Activated T-helper 2 cell treated with anti-CD3 and anti-CD28 coated beads, Interferon-gamma antibody, Interleukin-2, Interleukin-4, amounts not matched to agents 10 μg/mL and 5 μg/mL and 100 μg/mL, durations not matched to agents 14 hours and 24 hours and 36 hours (primary cell): ENCODE data around the gene SNPH. TPM values are rescaled to one million over a fixed set of nuclear protein-coding genes. Genes with fewer than 3 reads are reported as not detected.
A peak's percentile ranks its signal among the peaks of the same experiment; 100 is the strongest.

Source experiments
- DNase-seq: peaks from one replicate; pipeline ENCODE4 v3.0.0; 2021; ENCODE audit warnings: low spot score
- H3K27ac Mint-ChIP-seq: one replicate; pipeline ENCODE4 v1.8.0; 2021; ENCODE audit warnings: mixed read lengths
- H3K27me3 Mint-ChIP-seq: one replicate; pipeline ENCODE4 v1.8.0; 2021; ENCODE audit warnings: low read depth, mixed read lengths
- H3K36me3 Mint-ChIP-seq: one replicate; pipeline ENCODE4 v1.8.0; 2021; ENCODE audit warnings: low read depth, mixed read lengths
- H3K4me1 Mint-ChIP-seq: one replicate; pipeline ENCODE4 v1.8.0; 2021; ENCODE audit warnings: low read depth, mixed read lengths
- H3K4me3 Mint-ChIP-seq: one replicate; pipeline ENCODE4 v1.8.0; 2021; ENCODE audit warnings: low read depth, mild to moderate bottlenecking, moderate library complexity, mixed read lengths
- H3K9me3 Mint-ChIP-seq: one replicate; pipeline ENCODE4 v1.8.0; 2021; ENCODE audit warnings: mixed read lengths
- intact Hi-C: fragments of 100-400 bp; cut with micrococcal nuclease; formaldehyde crosslinking; loops from one replicate; pipeline ENCODE4 v1.15.1; 2023
- total RNA-seq: library from RNA; stranded (reverse); gene quantifications from 2 replicates; pipeline ENCODE4 v1.2.3, GENCODE V29; 2022

Gene SNPH
- total RNA-seq, 1 donor from 2014 or later: 2.7 TPM

- H3K27ac Mint-ChIP-seq: no peak overlapping the region
- peaks cover 4% of the 10 kb centered on the region for H3K9me3 Mint-ChIP-seq
- peaks cover 3% of the 10 kb centered on the region for H3K36me3 Mint-ChIP-seq
- peaks cover 32% of the 10 kb centered on the region for H3K4me1 Mint-ChIP-seq
- intact Hi-C loops: no loop called here
- no peaks in the 10 kb centered on the region for H3K27me3 Mint-ChIP-seq
- DNase-seq: no peak
- no peak overlapping the region for H3K4me3 Mint-ChIP-seq
These were observed 53.4 kb downstream of the SNPH start for GRCh38 chr20:1319462-1319861.

- intact Hi-C loops: loop anchor here (10.0 kb wide), 2 partner anchors 345 to 785 kb away; partner anchors contain the start of gene STK35
- Mint-ChIP-seq H3K36me3 (peaks cover 3% of the 10 kb centered on the region), H3K27me3 (no peaks in the 10 kb centered on the region), H3K4me1 (peaks cover 34% of the 10 kb centered on the region), H3K9me3 (peaks cover 4% of the 10 kb centered on the region), H3K27ac (no peak overlapping the region), H3K4me3 (no peak overlapping the region)
- no peak for DNase-seq
These were observed 53.9 kb downstream of the SNPH start for GRCh38 chr20:1320016-1320415.

GRCh38 chr20:1320902-1321653, 55.0 kb downstream of the SNPH start:
- Mint-ChIP-seq H3K4me1 (peaks cover 34% of the 10 kb centered on the region), H3K27ac (no peak overlapping the region), H3K27me3 (no peaks in the 10 kb centered on the region), H3K36me3 (peaks cover 3% of the 10 kb centered on the region), H3K9me3 (peaks cover 4% of the 10 kb centered on the region), H3K4me3 (no peak overlapping the region)
- intact Hi-C loops: loop anchor here (10.0 kb wide), 2 partner anchors 344 to 784 kb away; partner anchors contain the start of gene STK35
- no peak for DNase-seq

- DNase-seq: no peak
- intact Hi-C loops: loop anchor here (10.0 kb wide), 2 partner anchors 343 to 783 kb away; partner anchors contain the start of gene STK35
- no peak overlapping the region for H3K27ac Mint-ChIP-seq
- peaks cover 34% of the 10 kb centered on the region for H3K4me1 Mint-ChIP-seq
- H3K36me3 Mint-ChIP-seq: peaks cover 3% of the 10 kb centered on the region
- peaks cover 4% of the 10 kb centered on the region for H3K9me3 Mint-ChIP-seq
- no peak overlapping the region for H3K4me3 Mint-ChIP-seq
- no peaks in the 10 kb centered on the region for H3K27me3 Mint-ChIP-seq
These were observed 55.5 kb downstream of the SNPH start for GRCh38 chr20:1321654-1321939.

GRCh38 chr20:1322511-1323245, 56.6 kb downstream of the SNPH start:
- Mint-ChIP-seq H3K4me1 (peaks cover 30% of the 10 kb centered on the region), H3K27ac (peak overlapping the region; percentile 54), H3K27me3 (no peaks in the 10 kb centered on the region), H3K9me3 (peaks cover 4% of the 10 kb centered on the region), H3K4me3 (no peak overlapping the region), H3K36me3 (peaks cover 6% of the 10 kb centered on the region)
- intact Hi-C loops: loop anchor here (10.0 kb wide), 2 partner anchors 342 to 782 kb away; partner anchors contain the start of gene STK35
- DNase-seq: no peak

- no peak for DNase-seq
- intact Hi-C loops: loop anchor here (10.0 kb wide), 2 partner anchors 342 to 782 kb away; partner anchors contain the start of gene STK35
- no peak overlapping the region for H3K4me3 Mint-ChIP-seq
- H3K27me3 Mint-ChIP-seq: no peaks in the 10 kb centered on the region
- peaks cover 11% of the 10 kb centered on the region for H3K36me3 Mint-ChIP-seq
- peaks cover 4% of the 10 kb centered on the region for H3K9me3 Mint-ChIP-seq
- H3K4me1 Mint-ChIP-seq: peaks cover 24% of the 10 kb centered on the region
- peak overlapping the region; percentile 54 for H3K27ac Mint-ChIP-seq
These were observed 57.2 kb downstream of the SNPH start for GRCh38 chr20:1323256-1323655.

GRCh38 chr20:1323830-1324597, 57.9 kb downstream of the SNPH start:
- intact Hi-C loops: loop anchor here (2.0 to 10.0 kb wide), 4 partner anchors 23 to 1147 kb away; partner anchors contain the start of genes SNRPB and STK35

GRCh38 chr20:1324598-1325172, 58.6 kb downstream of the SNPH start:
- Mint-ChIP-seq H3K4me3 (no peak overlapping the region), H3K4me1 (peaks cover 25% of the 10 kb centered on the region), H3K9me3 (peaks cover 4% of the 10 kb centered on the region), H3K27ac (no peak overlapping the region), H3K36me3 (peaks cover 14% of the 10 kb centered on the region), H3K27me3 (no peaks in the 10 kb centered on the region)
- DNase-seq: no peak
- intact Hi-C loops: loop anchor here (1.0 to 10.0 kb wide), 8 partner anchors 22 to 1146 kb away; partner anchors contain the start of genes FKBP1A, SNRPB and STK35

More at GRCh38 chr20:1323830-1324597, 57.9 kb downstream of the SNPH start:
- Mint-ChIP-seq H3K4me1 (peaks cover 21% of the 10 kb centered on the region), H3K27me3 (no peaks in the 10 kb centered on the region), H3K27ac (peak overlapping the region; percentile 43), H3K4me3 (no peak overlapping the region), H3K9me3 (peaks cover 4% of the 10 kb centered on the region), H3K36me3 (peaks cover 11% of the 10 kb centered on the region)
- no peak for DNase-seq

GRCh38 chr20:1325173-1326030, 59.3 kb downstream of the SNPH start:
- Mint-ChIP-seq H3K4me3 (no peak overlapping the region), H3K4me1 (peaks cover 31% of the 10 kb centered on the region), H3K36me3 (peaks cover 20% of the 10 kb centered on the region), H3K27ac (no peak overlapping the region), H3K9me3 (peaks cover 4% of the 10 kb centered on the region), H3K27me3 (no peaks in the 10 kb centered on the region)
- intact Hi-C loops: loop anchor here (1.0 to 10.0 kb wide), 8 partner anchors 21 to 1145 kb away; partner anchors contain the start of genes FKBP1A, SNRPB and STK35
- peak; percentile 98 for DNase-seq

GRCh38 chr20:1326031-1326930, 60.2 kb downstream of the SNPH start:
- peaks cover 2% of the 10 kb centered on the region for H3K9me3 Mint-ChIP-seq
- H3K4me3 Mint-ChIP-seq: no peak overlapping the region
- no peaks in the 10 kb centered on the region for H3K27me3 Mint-ChIP-seq
- intact Hi-C loops: loop anchor here (10.0 kb wide), 2 partner anchors 339 to 779 kb away; partner anchors contain the start of gene STK35
- DNase-seq: no peak
- H3K36me3 Mint-ChIP-seq: peaks cover 25% of the 10 kb centered on the region
- H3K27ac Mint-ChIP-seq: no peak overlapping the region
- peaks cover 38% of the 10 kb centered on the region for H3K4me1 Mint-ChIP-seq

- H3K27ac Mint-ChIP-seq: no peak overlapping the region
- peaks cover 40% of the 10 kb centered on the region for H3K4me1 Mint-ChIP-seq
- DNase-seq: no peak
- no peaks in the 10 kb centered on the region for H3K27me3 Mint-ChIP-seq
- peaks cover 29% of the 10 kb centered on the region for H3K36me3 Mint-ChIP-seq
- no peak overlapping the region for H3K4me3 Mint-ChIP-seq
- intact Hi-C loops: loop anchor here (10.0 kb wide), 2 partner anchors 338 to 778 kb away; partner anchors contain the start of gene STK35
- no peaks in the 10 kb centered on the region for H3K9me3 Mint-ChIP-seq
These were observed 61.2 kb downstream of the SNPH start for GRCh38 chr20:1327241-1327653.
